HEK293 (cell line): Measurements from ENCODE around the gene EMILIN1.
"Not testable (repeated sequence)": the region's sequence is repeated elsewhere in the genome, so short reads cannot be mapped to it uniquely, and the experiment has no call there.

Experiments
- CTCF ChIA-PET: fragments of 350-600 bp; formaldehyde crosslinking; extraction: SDS; loops from one replicate; lab custom pipeline; 2021; ENCODE audit warnings: antibody characterized with exemption; lab: Yijun Ruan, JAX
- POLR2A ChIA-PET: fragments of 300-600 bp; formaldehyde crosslinking; extraction: SDS; loops from one replicate; lab custom pipeline; 2020; ENCODE audit warnings: antibody characterized with exemption, inconsistent platforms; lab: Yijun Ruan, JAX
- H3K27ac ChIP-seq: fragments of 200-500 bp; sonication (Bioruptor generic); 2 replicates; pipeline ENCODE4 v1.5.1; 2014; ENCODE audit warnings: low read depth, low read length, control low read depth, inconsistent platforms; ENCODE audit errors: extremely low read depth
- H3K36me3 ChIP-seq, 2 experiments: fragments of 200-500 bp in 1 of 2; sonication (Bioruptor generic) in 1 of 2; 1 replicate in 1 of 2; 2 replicates in 1 of 2; pipeline ENCODE4 v1.5.1; 2014 to 2017; ENCODE audit warnings: inconsistent platforms in 2 of 2, low read length in 2 of 2; ENCODE audit not compliant: control insufficient read depth in 2 of 2, insufficient read depth in 1 of 2
- H3K4me1 ChIP-seq: fragments of 200-500 bp; sonication (Bioruptor generic); 2 replicates; pipeline ENCODE4 v1.5.1; 2014; ENCODE audit warnings: mild to moderate bottlenecking, low read length, inconsistent platforms; ENCODE audit not compliant: control insufficient read depth, insufficient read depth
- H3K4me3 ChIP-seq: 2 replicates; pipeline ENCODE4 v1.5.1; 2011; ENCODE audit warnings: low read depth, mild to moderate bottlenecking, control low read depth, low read length, moderate library complexity
- H3K9me3 ChIP-seq: fragments of 200-500 bp; sonication (Bioruptor generic); 2 replicates; pipeline ENCODE4 v1.5.1; 2014; ENCODE audit warnings: low read depth, low read length, inconsistent platforms; ENCODE audit not compliant: control insufficient read depth, insufficient read depth
- HOXC10 ChIP-seq: sonication (generic); formaldehyde crosslinking; IDR thresholded peaks from 2 replicates; pipeline ENCODE4 v1.8.1; 2023; ENCODE audit warnings: mild to moderate bottlenecking, missing genetic modification reagents
- MZF1 ChIP-seq: fragments of 450-650 bp; formaldehyde crosslinking; IDR thresholded peaks from 2 replicates; pipeline ENCODE4 v1.5.1; 2017; ENCODE audit warnings: missing biosample characterization, missing genetic modification characterization, borderline replicate concordance
- PRDM1 ChIP-seq: fragments of 450-650 bp; formaldehyde crosslinking; IDR thresholded peaks from 2 replicates; pipeline ENCODE4; 2016; ENCODE audit warnings: missing biosample characterization, missing genetic modification characterization
- RBAK ChIP-seq: fragments of 450-650 bp; formaldehyde crosslinking; IDR thresholded peaks from 2 replicates; pipeline ENCODE4 v1.5.1; 2016; ENCODE audit warnings: missing biosample characterization, missing genetic modification characterization
- TSHZ1 ChIP-seq: fragments of 450-650 bp; formaldehyde crosslinking; IDR thresholded peaks from 2 replicates; pipeline ENCODE4 v1.5.1; 2016; ENCODE audit warnings: missing biosample characterization, missing genetic modification characterization, borderline replicate concordance
- ZNF121 ChIP-seq: fragments of 450-650 bp; formaldehyde crosslinking; IDR thresholded peaks from 2 replicates; pipeline ENCODE4 v1.5.1; 2016; ENCODE audit warnings: missing biosample characterization, missing genetic modification characterization
- ZNF132 ChIP-seq: fragments of 450-650 bp; formaldehyde crosslinking; IDR thresholded peaks from 2 replicates; pipeline ENCODE4 v1.5.1; 2017; ENCODE audit warnings: missing biosample characterization, missing genetic modification characterization, borderline replicate concordance
- ZNF184 ChIP-seq: fragments of 450-650 bp; IDR thresholded peaks from 2 replicates; pipeline ENCODE4 v1.5.1; 2018; ENCODE audit warnings: missing biosample characterization, mild to moderate bottlenecking, missing genetic modification characterization
- ZNF223 ChIP-seq: fragments of 450-650 bp; formaldehyde crosslinking; IDR thresholded peaks from 2 replicates; pipeline ENCODE4 v1.5.1; 2016; ENCODE audit warnings: missing biosample characterization, missing genetic modification characterization
- ZNF335 ChIP-seq: fragments of 450-650 bp; formaldehyde crosslinking; conservative IDR thresholded peaks from 2 replicates; pipeline ENCODE4 v1.5.1; 2016; ENCODE audit warnings: missing biosample characterization, missing genetic modification characterization
- ZNF449 ChIP-seq: fragments of 450-650 bp; formaldehyde crosslinking; IDR thresholded peaks from 2 replicates; pipeline ENCODE4 v1.5.1; 2017; ENCODE audit warnings: missing biosample characterization, mild to moderate bottlenecking, missing genetic modification characterization, moderate library complexity
- ZNF596 ChIP-seq: fragments of 450-650 bp; IDR thresholded peaks from 2 replicates; pipeline ENCODE4 v1.5.0; 2018; ENCODE audit warnings: missing biosample characterization, mild to moderate bottlenecking, missing genetic modification characterization, moderate library complexity
- ZNF624 ChIP-seq: fragments of 450-650 bp; formaldehyde crosslinking; IDR thresholded peaks from 2 replicates; pipeline ENCODE4 v1.5.1; 2017; ENCODE audit warnings: missing biosample characterization, missing genetic modification characterization
- ZNF629 ChIP-seq: fragments of 450-650 bp; formaldehyde crosslinking; IDR thresholded peaks from 2 replicates; pipeline ENCODE4 v1.5.1; 2017; ENCODE audit warnings: missing biosample characterization, missing genetic modification characterization
- ZNF654 ChIP-seq: fragments of 450-650 bp; formaldehyde crosslinking; IDR thresholded peaks from 2 replicates; pipeline ENCODE4 v1.5.1; 2016; ENCODE audit warnings: low read depth, missing biosample characterization, missing genetic modification characterization
- ZNF747 ChIP-seq: fragments of 450-650 bp; formaldehyde crosslinking; IDR thresholded peaks from 2 replicates; pipeline ENCODE4 v1.5.1; 2016; ENCODE audit warnings: missing biosample characterization, missing genetic modification characterization
- ZNF76 ChIP-seq: fragments of 450-650 bp; formaldehyde crosslinking; IDR thresholded peaks from 2 replicates; pipeline ENCODE4; 2016; ENCODE audit warnings: low read depth, missing biosample characterization, missing genetic modification characterization, borderline replicate concordance

EMILIN1 gene

GRCh38 chr2:27105981-27106380, 27.6 kb downstream of the EMILIN1 start:
- Histone ChIP-seq H3K36me3 (no peaks in the 10 kb centered on the region; a peak in 1 of 3 replicates), H3K4me3 (no peak overlapping the region), H3K27ac (no peak overlapping the region), H3K9me3 (no peaks in the 10 kb centered on the region), H3K4me1 (no peaks in the 10 kb centered on the region)
- ChIA-PET CTCF (interaction anchor here (0.7 to 1.3 kb wide), 4 partner anchors 9 to 174 kb away, joined by 3 to 6 read pairs (median 5); no protein-coding TSS in a partner anchor), POLR2A (no interaction called here)
- TF ChIP-seq ZNF747 (tag by site-specific recombination) (no peak), RBAK (tag by site-specific recombination) (no peak), ZNF654 (no peak), ZNF335 (no peak), HOXC10 (CRISPR knock-in tag) (no peak), PRDM1 (tag by site-specific recombination) (peak; percentile 51; the same call in 1 of the 2 replicates), TSHZ1 (tag by site-specific recombination) (no peak), ZNF184 (tag by site-specific recombination) (no peak)

- ChIA-PET CTCF (interaction anchor here (1.6 to 1.8 kb wide), 2 partner anchors 9 to 195 kb away, joined by 5 to 6 read pairs; no protein-coding TSS in a partner anchor), POLR2A (interaction anchor here (0.7 to 1.1 kb wide), 2 partner anchors 26 to 321 kb away, joined by 5 to 6 read pairs; partner anchors contain the start of gene PREB)
- no peaks in the 10 kb centered on the region for H3K4me1 ChIP-seq
- H3K9me3 ChIP-seq, result no peaks in the 10 kb centered on the region
- H3K36me3 ChIP-seq, result no peaks in the 10 kb centered on the region; a peak in 1 of 3 replicates
- no peak overlapping the region for H3K4me3 ChIP-seq
- no peak for TF ChIP-seq ZNF624 (tag by site-specific recombination)
- TF ChIP-seq ZNF76, result no peak
- no peak for TF ChIP-seq ZNF132
- no peak overlapping the region for H3K27ac ChIP-seq
These were observed 29.8 kb downstream of the EMILIN1 start for GRCh38 chr2:27108221-27108620.

GRCh38 chr2:27109083-27109482, 30.7 kb downstream of the EMILIN1 start:
- CTCF ChIA-PET, result interaction anchor here (0.6 to 1.8 kb wide), 6 partner anchors 10 to 212 kb away, joined by 3 to 6 read pairs (median 5); no protein-coding TSS in a partner anchor
- no peaks in the 10 kb centered on the region for H3K4me1 ChIP-seq
- POLR2A ChIA-PET, result interaction anchor here (1.1 kb wide), 1 partner anchor 25 kb away, joined by 6 read pairs; the partner anchor contains the start of gene PREB

GRCh38 chr2:27110603-27111352, 32.4 kb downstream of the EMILIN1 start:
- H3K36me3 ChIP-seq, H3K27ac ChIP-seq, H3K4me1 ChIP-seq, H3K4me3 ChIP-seq, H3K9me3 ChIP-seq, POLR2A ChIA-PET: not testable (repeated sequence)
- CTCF ChIA-PET, result interaction anchor here (0.6 to 1.6 kb wide), 4 partner anchors 11 to 138 kb away, joined by 3 to 5 read pairs (median 3); no protein-coding TSS in a partner anchor

More at GRCh38 chr2:27109083-27109482, 30.7 kb downstream of the EMILIN1 start:
- no peaks in the 10 kb centered on the region for H3K9me3 ChIP-seq
- no peak overlapping the region for H3K27ac ChIP-seq
- no peaks in the 10 kb centered on the region; a peak in 1 of 3 replicates for H3K36me3 ChIP-seq
- peak; percentile 81; the same call in 1 of the 2 replicates for TF ChIP-seq ZNF121 (tag by site-specific recombination)
- TF ChIP-seq ZNF596, result no peak
- TF ChIP-seq MZF1 (tag by site-specific recombination), result no peak
- TF ChIP-seq RBAK (tag by site-specific recombination), result no peak
- TF ChIP-seq ZNF449 (tag by site-specific recombination), result no peak
- no peak for TF ChIP-seq ZNF223 (tag by site-specific recombination)
- TF ChIP-seq PRDM1 (tag by site-specific recombination), result no peak
- no peak for TF ChIP-seq ZNF629 (tag by site-specific recombination)
- no peak overlapping the region for H3K4me3 ChIP-seq

GRCh38 chr2:27111392-27112078, 33.1 kb downstream of the EMILIN1 start:
- H3K4me3 ChIP-seq, H3K36me3 ChIP-seq, POLR2A ChIA-PET, H3K27ac ChIP-seq, H3K4me1 ChIP-seq, H3K9me3 ChIP-seq: not testable (repeated sequence)
- CTCF ChIA-PET, result interaction anchor here (0.6 to 1.7 kb wide), 7 partner anchors 12 to 181 kb away, joined by 3 to 7 read pairs (median 3); no protein-coding TSS in a partner anchor
